ENCODE results near the gene CECR2.

- TF ChIP-seq ZNF274 (IDR thresholded peaks at IDR 0.05; ENCODE audit: low read depth, low read length) (no peak), YY1 (IDR thresholded peaks at IDR 0.05; ENCODE audit: insufficient read depth, insufficient read length) (no peak), SUZ12 (IDR thresholded peaks at IDR 0.05; ENCODE audit: extremely low read depth, insufficient read depth, insufficient read length) (no peak)
Observed at GRCh38 chr22:17343766-17344165, 25.5 kb upstream of the CECR2 start.
